Activated CD4-positive, alpha-beta T cell treated with anti-CD3 and anti-CD28 coated beads, Interleukin-2, amount 10 ng/mL, durations not matched to agents 7 days and 5 days (primary cell): ENCODE measurements around the gene UBE2E3. TPM values are rescaled to one million over a fixed set of nuclear protein-coding genes. Genes with fewer than 3 reads are reported as not detected.
"Not testable (repeated sequence)": the region's sequence is repeated elsewhere in the genome, so short reads cannot be mapped to it uniquely, and the experiment has no call there.

ENCODE experiments used
- CTCF ChIA-PET: fragments of 350-600 bp; sonication (Branson Sonifier 250); formaldehyde crosslinking; loops from one replicate; lab custom pipeline; 2021; ENCODE audit warnings: antibody characterized with exemption; lab: Charles Lee
- POLR2A ChIA-PET: fragments of 350-600 bp; sonication (Branson Sonifier 250); formaldehyde crosslinking; loops from one replicate; lab custom pipeline; 2021; ENCODE audit warnings: antibody characterized with exemption; lab: Charles Lee
- DNase-seq: peaks from one replicate; pipeline ENCODE4 v3.0.0-alpha.2; 2020
- H3K27ac Mint-ChIP-seq: one replicate; pipeline ENCODE4 v1.8.0; 2021; ENCODE audit warnings: mild to moderate bottlenecking, moderate library complexity, mixed read lengths
- H3K27me3 Mint-ChIP-seq: one replicate; pipeline ENCODE4 v1.8.0; 2021; ENCODE audit warnings: mixed read lengths
- H3K36me3 Mint-ChIP-seq: one replicate; pipeline ENCODE4 v1.8.0; 2021; ENCODE audit warnings: low read depth, mixed read lengths
- H3K4me1 Mint-ChIP-seq: one replicate; pipeline ENCODE4 v1.8.0; 2021; ENCODE audit warnings: mixed read lengths
- H3K4me3 Mint-ChIP-seq: one replicate; pipeline ENCODE4 v1.8.0; 2021; ENCODE audit warnings: mild to moderate bottlenecking, moderate library complexity, mixed read lengths
- H3K9me3 Mint-ChIP-seq: one replicate; pipeline ENCODE4 v1.8.0; 2021; ENCODE audit warnings: mixed read lengths
- total RNA-seq, 2 experiments: library from RNA; stranded (reverse); gene quantifications; one replicate each; pipeline ENCODE4 v1.2.3, GENCODE V29; 2021

Gene UBE2E3
- total RNA-seq, 2 experiments from 2014 or later, result 33.3 to 41.7 TPM

DNA sequence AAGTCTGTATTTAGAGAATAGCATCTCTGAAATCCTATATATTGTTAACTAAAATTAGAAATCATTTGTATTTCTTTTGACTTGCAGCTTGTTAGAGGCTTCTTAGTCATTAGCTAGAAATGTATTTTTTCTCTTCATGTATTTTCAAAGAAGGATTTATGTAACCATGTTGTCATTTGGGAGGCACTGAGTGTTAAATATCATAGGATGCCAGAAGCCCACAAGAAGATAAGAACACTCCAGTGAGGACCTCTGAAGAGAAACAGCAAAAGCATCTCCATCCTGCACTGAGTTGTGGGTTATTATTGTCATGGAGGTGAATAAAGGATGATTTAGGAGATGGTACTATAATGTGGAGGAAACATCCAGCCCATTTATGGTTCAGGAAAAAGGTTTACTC, 93.5 kb downstream of the UBE2E3 start:
- no peak overlapping the region for H3K4me3 Mint-ChIP-seq
- CTCF ChIA-PET, result interaction anchor here (0.9 kb wide), 1 partner anchor 599 kb away, joined by 3 read pairs; no protein-coding TSS in a partner anchor
- POLR2A ChIA-PET, result no interaction called here
- H3K4me1 Mint-ChIP-seq, result peaks cover 9% of the 10 kb centered on the region
- no peak overlapping the region for H3K27ac Mint-ChIP-seq
- no peaks in the 10 kb centered on the region for H3K9me3 Mint-ChIP-seq
- H3K36me3 Mint-ChIP-seq, result no peaks in the 10 kb centered on the region
- H3K27me3 Mint-ChIP-seq, result no peaks in the 10 kb centered on the region
- no peak for DNase-seq

DNA sequence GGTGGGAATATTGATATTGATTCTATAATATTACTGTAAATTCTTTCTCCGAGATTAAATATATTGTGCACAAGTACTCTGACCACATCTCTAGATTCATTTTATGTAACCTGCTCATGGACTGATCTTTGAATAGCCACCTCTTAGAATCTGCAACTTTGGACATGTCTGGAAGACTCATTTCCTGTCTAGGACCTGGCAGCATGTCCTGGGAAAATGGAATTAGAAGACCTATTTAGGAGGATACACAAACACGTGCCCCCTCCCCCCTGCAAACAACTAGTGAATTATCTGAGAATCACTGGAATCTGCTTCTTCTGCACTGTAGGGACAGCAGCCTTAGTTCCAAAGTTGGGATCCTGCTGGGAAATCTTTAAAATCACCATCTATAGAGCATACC, 94.1 kb downstream of the UBE2E3 start:
- ChIA-PET POLR2A (no interaction called here), CTCF (interaction anchor here (0.9 kb wide), 1 partner anchor 598 kb away, joined by 3 read pairs; no protein-coding TSS in a partner anchor)
- Mint-ChIP-seq H3K4me1 (peaks cover 9% of the 10 kb centered on the region), H3K4me3 (no peak overlapping the region), H3K9me3 (no peaks in the 10 kb centered on the region), H3K27ac (no peak overlapping the region), H3K27me3 (no peaks in the 10 kb centered on the region), H3K36me3 (no peaks in the 10 kb centered on the region)
- no peak for DNase-seq

DNA sequence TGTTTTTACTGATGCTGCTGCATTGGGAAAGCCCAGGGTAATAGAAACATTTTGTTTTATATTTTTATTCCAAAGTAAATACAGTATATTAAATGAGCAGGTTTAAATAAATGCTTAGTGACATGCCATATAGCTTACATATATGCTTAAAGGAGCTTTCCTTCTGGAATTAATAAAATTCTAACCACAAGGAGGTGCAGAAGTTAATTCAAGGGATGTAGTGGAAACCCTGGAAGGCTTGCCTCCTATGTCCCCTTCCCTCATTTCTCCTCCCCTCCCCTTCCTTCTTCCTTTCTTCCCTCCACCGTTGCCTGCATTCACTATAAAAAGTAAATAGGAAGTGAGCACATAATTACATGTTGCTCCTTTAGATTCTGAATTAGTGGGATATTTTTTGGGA, 96.3 kb downstream of the UBE2E3 start:
- no peak for DNase-seq
- H3K27me3 Mint-ChIP-seq, result no peaks in the 10 kb centered on the region
- no peak overlapping the region for H3K27ac Mint-ChIP-seq
- H3K4me1 Mint-ChIP-seq, result peaks cover 9% of the 10 kb centered on the region
- no peaks in the 10 kb centered on the region for H3K9me3 Mint-ChIP-seq
- POLR2A ChIA-PET, result no interaction called here
- no peak overlapping the region for H3K4me3 Mint-ChIP-seq
- CTCF ChIA-PET, result interaction anchor here (0.6 kb wide), 1 partner anchor 688 kb away, joined by 3 read pairs; no protein-coding TSS in a partner anchor
- H3K36me3 Mint-ChIP-seq, result no peaks in the 10 kb centered on the region

DNA sequence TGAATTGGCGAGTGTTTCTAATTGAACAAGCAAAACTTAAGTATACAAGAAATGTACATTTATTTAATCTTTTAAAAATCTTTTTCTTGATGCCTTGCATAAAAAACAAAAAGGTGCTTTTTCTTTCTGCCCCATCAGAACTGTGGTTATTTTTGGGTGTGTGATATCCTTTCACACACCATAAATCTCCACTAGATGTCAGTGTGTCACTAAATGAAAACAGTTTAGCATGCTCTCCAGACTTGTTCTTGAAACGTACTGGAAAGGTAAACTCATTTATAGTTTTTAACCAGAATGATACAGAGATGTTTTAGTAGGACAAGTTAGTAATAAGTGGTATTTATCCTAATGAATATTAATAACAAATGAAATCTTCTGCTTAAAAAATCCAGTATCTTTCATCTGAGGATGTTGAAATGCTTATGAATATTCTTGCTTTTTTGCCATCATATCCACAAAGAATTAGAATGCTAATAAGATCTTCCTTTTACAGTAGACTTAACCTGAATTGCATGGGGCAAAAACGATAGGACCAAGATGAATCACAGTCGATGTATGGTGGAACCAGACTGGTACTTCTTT, 96.8 kb downstream of the UBE2E3 start:
- Mint-ChIP-seq H3K27me3 (no peaks in the 10 kb centered on the region), H3K27ac (no peak overlapping the region), H3K36me3 (no peaks in the 10 kb centered on the region), H3K4me3 (no peak overlapping the region), H3K9me3 (no peaks in the 10 kb centered on the region), H3K4me1 (peaks cover 8% of the 10 kb centered on the region)
- DNase-seq, result peak; percentile 57
- CTCF ChIA-PET, result no interaction called here
- POLR2A ChIA-PET, result no interaction called here

DNA sequence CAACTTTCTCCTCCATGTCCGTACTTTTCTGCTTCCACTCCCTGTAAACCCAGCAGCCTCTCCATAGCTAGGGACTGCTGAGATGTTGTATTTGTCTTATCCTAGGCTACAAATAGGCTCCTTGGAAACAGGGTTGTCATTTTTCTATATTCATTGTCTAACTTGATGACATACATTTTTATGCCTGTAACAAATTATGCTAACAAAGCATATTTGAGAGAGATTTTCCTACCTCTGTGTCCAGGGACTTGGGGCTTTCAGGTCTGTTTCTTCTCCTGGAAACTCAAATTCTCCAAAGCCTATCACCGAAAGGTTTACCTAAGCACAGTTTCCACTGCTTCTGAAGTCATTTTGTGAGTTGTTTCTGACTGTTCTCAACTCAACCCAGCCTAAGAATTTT, 102.7 kb downstream of the UBE2E3 start:
- CTCF ChIA-PET, result no interaction called here
- DNase-seq, result no peak
- Mint-ChIP-seq H3K36me3 (no peaks in the 10 kb centered on the region), H3K4me1 (no peaks in the 10 kb centered on the region), H3K9me3 (no peaks in the 10 kb centered on the region), H3K4me3 (no peak overlapping the region), H3K27ac (no peak overlapping the region), H3K27me3 (no peaks in the 10 kb centered on the region)
- POLR2A ChIA-PET, result no interaction called here

DNA sequence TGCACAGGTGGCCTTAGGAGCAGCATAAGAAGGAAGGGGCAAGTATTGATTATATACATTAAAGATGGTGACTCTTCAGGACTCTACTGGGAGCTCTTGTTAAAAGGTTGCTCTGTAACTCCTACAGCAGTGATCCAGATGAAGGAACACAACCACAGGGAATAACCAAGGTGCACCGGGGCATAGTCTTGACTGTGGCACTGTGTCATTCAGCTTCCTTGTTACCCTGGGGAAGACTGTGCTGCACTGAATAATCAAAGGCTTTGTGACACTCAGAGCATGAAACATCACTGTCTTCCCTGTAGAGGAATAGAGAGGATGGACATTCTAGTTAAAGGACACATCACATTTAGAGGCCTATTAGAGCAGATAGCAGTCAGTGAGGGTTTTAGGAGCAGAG, 105.3 kb downstream of the UBE2E3 start:
- Mint-ChIP-seq H3K4me1 (no peaks in the 10 kb centered on the region), H3K4me3 (no peak overlapping the region), H3K36me3 (no peaks in the 10 kb centered on the region), H3K27me3 (no peaks in the 10 kb centered on the region), H3K27ac (no peak overlapping the region), H3K9me3 (no peaks in the 10 kb centered on the region)
- POLR2A ChIA-PET, result no interaction called here
- DNase-seq, result no peak
- CTCF ChIA-PET, result interaction anchor here (1.2 to 1.4 kb wide), 2 partner anchors 16 to 108 kb away, joined by 3 to 4 read pairs; no protein-coding TSS in a partner anchor

DNA sequence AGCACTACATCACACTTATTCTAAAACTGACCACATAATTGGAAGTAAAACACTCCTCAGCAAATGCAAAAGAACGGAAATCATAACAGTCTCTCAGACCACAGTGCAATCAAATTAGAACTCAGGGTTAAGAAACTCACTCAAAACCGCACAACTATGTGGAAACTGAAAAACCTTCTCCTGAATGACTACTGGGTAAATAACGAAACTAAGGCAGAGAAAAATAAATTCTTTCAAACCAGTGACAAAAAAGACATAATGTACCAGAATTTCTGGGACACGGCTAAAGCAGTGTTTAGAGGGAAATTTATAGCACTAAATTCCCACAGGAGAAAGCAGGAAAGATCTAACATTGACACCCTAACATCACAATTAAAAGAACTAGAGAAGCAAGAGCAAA, 111.5 kb downstream of the UBE2E3 start:
- CTCF ChIA-PET, result interaction anchor here (0.6 kb wide), 1 partner anchor 493 kb away, joined by 3 read pairs; no protein-coding TSS in a partner anchor
- POLR2A ChIA-PET, H3K27ac Mint-ChIP-seq, DNase-seq, H3K4me1 Mint-ChIP-seq, H3K4me3 Mint-ChIP-seq: not testable (repeated sequence)
- Mint-ChIP-seq H3K27me3 (peaks cover 11% of the 10 kb centered on the region), H3K9me3 (peaks cover 18% of the 10 kb centered on the region), H3K36me3 (peaks cover 16% of the 10 kb centered on the region)

DNA sequence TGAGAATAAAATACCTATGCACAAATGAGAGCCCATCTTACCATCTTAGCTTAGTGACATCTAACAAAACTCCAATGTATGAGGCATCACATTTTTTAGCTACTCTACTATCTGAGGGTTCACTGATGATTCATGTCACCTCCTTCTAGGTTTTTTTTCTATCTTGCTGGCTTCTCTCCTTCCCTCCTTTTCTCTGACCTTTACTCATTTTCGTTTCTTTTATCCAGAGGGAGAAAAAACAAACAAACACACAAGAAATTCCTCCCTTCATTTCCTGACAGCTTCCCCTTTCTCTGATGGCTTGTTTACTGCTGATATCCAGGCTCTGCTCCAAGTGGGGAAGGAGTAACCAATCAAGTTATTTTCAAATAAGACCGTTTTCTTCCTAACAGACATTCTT, 115.1 kb downstream of the UBE2E3 start:
- Mint-ChIP-seq H3K36me3 (peaks cover 20% of the 10 kb centered on the region), H3K4me1 (peaks cover 2% of the 10 kb centered on the region), H3K27me3 (peaks cover 11% of the 10 kb centered on the region), H3K27ac (no peak overlapping the region), H3K4me3 (no peak overlapping the region), H3K9me3 (peaks cover 20% of the 10 kb centered on the region)
- DNase-seq, result no peak
- ChIA-PET POLR2A (no interaction called here), CTCF (interaction anchor here (1.2 to 1.6 kb wide), 2 partner anchors 9 to 371 kb away, joined by 3 to 4 read pairs; no protein-coding TSS in a partner anchor)

DNA sequence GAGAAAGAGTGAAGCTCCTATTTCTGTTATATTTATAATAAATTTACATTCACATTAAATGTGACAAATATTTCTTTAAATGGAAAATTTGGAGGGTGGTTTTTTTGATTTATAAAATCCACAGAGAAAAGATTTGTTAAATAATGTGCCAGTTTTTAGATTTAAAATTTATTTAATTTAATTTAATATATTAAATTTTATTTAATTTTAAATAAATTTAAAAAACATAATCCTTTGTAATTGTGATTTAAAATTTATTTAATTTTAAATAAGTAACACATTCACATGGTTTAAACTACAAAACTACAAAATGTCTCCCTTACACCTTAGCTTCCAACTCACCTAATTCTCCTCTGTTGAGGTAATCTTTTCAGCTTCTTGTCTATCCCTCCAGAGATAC, 123.3 kb downstream of the UBE2E3 start:
- Mint-ChIP-seq H3K27me3 (peaks cover 3% of the 10 kb centered on the region), H3K4me3 (no peak overlapping the region), H3K36me3 (peaks cover 11% of the 10 kb centered on the region), H3K27ac (no peak overlapping the region), H3K4me1 (peaks cover 38% of the 10 kb centered on the region), H3K9me3 (no peaks in the 10 kb centered on the region)
- no peak for DNase-seq
- ChIA-PET POLR2A (interaction anchor here (0.6 to 1.1 kb wide), 2 partner anchors 300 to 353 kb away, joined by 3 to 5 read pairs; no protein-coding TSS in a partner anchor), CTCF (interaction anchor here (0.7 to 2.7 kb wide), 5 partner anchors 10 to 364 kb away, joined by 3 to 15 read pairs (median 3); partner anchors contain the start of gene ITGA4)

DNA sequence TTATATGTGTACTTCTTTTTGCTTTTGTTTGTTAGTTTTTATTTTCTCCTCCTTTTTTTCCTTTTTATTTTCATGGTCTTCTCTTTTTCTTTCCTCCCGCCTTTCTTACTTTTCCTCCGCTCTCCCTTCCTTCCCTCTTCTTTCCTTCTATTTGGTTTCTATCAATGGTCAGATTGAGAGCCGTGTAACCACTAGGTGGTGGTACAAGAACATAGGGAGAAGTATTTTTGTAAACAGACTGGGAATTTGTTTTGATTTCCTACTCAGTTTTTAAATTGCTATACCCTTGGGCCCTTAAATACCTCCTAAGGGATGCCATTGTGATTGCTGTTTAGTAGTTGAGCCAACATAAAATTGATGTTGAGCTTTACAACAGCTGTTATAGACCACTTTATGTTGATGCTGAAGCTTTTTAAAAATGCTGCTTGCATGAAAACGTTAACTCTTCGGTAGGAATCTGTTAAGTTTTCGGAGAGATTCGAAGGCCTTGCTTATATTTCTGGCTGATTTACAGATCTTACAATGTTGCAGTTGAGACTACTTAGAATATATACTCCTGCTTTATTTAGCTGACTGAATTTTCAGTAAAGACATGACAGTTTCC, 124.2 kb downstream of the UBE2E3 start:
- H3K4me1 Mint-ChIP-seq, result peaks cover 48% of the 10 kb centered on the region
- H3K9me3 Mint-ChIP-seq, result peaks cover 3% of the 10 kb centered on the region
- no peak overlapping the region for H3K4me3 Mint-ChIP-seq
- peak; percentile 45 for DNase-seq
- H3K36me3 Mint-ChIP-seq, result peaks cover 17% of the 10 kb centered on the region
- peaks cover 3% of the 10 kb centered on the region for H3K27me3 Mint-ChIP-seq
- CTCF ChIA-PET, result interaction anchor here (0.6 to 2.7 kb wide), 16 partner anchors 9 to 611 kb away, joined by 3 to 15 read pairs (median 3); partner anchors contain the start of gene ITGA4
- POLR2A ChIA-PET, result interaction anchor here (0.5 to 1.1 kb wide), 3 partner anchors 27 to 353 kb away, joined by 3 to 5 read pairs (median 3); no protein-coding TSS in a partner anchor
- no peak overlapping the region for H3K27ac Mint-ChIP-seq

DNA sequence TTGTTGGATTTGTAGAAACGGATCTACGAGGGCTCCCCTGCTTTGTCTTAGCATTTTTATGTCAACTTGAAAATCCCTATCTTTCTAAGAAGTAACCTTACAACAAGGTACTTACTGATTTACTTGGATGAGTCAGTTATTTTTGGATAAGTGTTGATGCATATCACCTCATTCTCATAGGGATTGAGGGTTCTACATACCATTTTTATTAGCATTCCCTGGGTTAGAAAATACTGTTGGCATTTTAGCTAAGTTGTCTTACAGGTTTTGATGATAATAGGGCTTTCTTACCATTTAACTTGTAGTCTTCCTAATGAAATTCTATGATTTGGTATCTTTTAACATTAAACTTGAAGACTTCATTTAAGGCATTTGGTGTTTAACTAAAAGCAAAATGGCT, 125.2 kb downstream of the UBE2E3 start:
- no peak for DNase-seq
- CTCF ChIA-PET, result interaction anchor here (1.0 to 2.7 kb wide), 6 partner anchors 39 to 610 kb away, joined by 3 to 15 read pairs (median 4); no protein-coding TSS in a partner anchor
- peaks cover 3% of the 10 kb centered on the region for H3K27me3 Mint-ChIP-seq
- POLR2A ChIA-PET, result no interaction called here
- peaks cover 55% of the 10 kb centered on the region for H3K4me1 Mint-ChIP-seq
- H3K36me3 Mint-ChIP-seq, result peaks cover 25% of the 10 kb centered on the region
- peaks cover 11% of the 10 kb centered on the region for H3K9me3 Mint-ChIP-seq
- no peak overlapping the region for H3K4me3 Mint-ChIP-seq
- no peak overlapping the region for H3K27ac Mint-ChIP-seq

DNA sequence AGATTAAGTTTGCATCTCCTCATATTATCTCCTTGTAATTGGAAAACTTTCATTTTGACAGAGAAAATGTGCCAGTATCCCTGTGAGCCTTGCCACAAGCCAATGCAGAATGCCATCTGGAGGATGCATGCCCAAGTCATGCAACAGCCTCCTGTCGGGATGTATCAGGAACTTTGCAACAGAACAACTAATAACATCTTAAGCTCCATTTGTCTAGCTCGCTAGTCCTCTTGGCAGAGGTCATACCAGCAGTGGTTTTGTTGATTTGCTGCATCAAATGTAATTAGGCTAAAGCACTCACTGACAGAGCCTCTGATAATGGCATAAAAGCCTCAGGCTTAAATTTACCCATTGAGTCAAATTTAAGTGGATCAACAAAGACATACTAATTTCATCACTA, 125.8 kb downstream of the UBE2E3 start:
- Mint-ChIP-seq H3K27ac (peak overlapping the region; percentile 26), H3K9me3 (peaks cover 11% of the 10 kb centered on the region), H3K36me3 (peaks cover 26% of the 10 kb centered on the region), H3K27me3 (peaks cover 3% of the 10 kb centered on the region), H3K4me3 (no peak overlapping the region), H3K4me1 (peaks cover 55% of the 10 kb centered on the region)
- POLR2A ChIA-PET, result interaction anchor here (0.7 kb wide), 1 partner anchor 25 kb away, joined by 3 read pairs; no protein-coding TSS in a partner anchor
- CTCF ChIA-PET, result interaction anchor here (1.4 to 2.1 kb wide), 2 partner anchors 349 to 609 kb away, joined by 3 to 6 read pairs; no protein-coding TSS in a partner anchor
- no peak for DNase-seq
